Neuronal stem cell (in vitro differentiated cells): ENCODE measurements around the gene TAAR1.

Experiments used
- DNase-seq: peaks from one replicate; pipeline ENCODE4 v3.0.0-alpha.2; 2013; ENCODE audit warnings: low spot score
- H2AFZ ChIP-seq: one replicate; pipeline ENCODE4 v1.6.1; 2013; ENCODE audit warnings: mild to moderate bottlenecking, low read length, inconsistent platforms
- H2AK5ac ChIP-seq: 2 replicates; pipeline ENCODE4 v1.6.1; 2013; ENCODE audit warnings: low read depth, mild to moderate bottlenecking, inconsistent platforms, low read length, moderate library complexity, mixed read lengths
- H2BK120ac ChIP-seq: 2 replicates; pipeline ENCODE4 v1.6.1; 2013; ENCODE audit warnings: low read depth, mild to moderate bottlenecking, inconsistent platforms, low read length, moderate library complexity, mixed read lengths
- H2BK12ac ChIP-seq: one replicate; pipeline ENCODE4 v1.6.1; 2013; ENCODE audit warnings: low read length, inconsistent platforms
- H2BK15ac ChIP-seq: 2 replicates; pipeline ENCODE4 v1.6.1; 2013; ENCODE audit warnings: mild to moderate bottlenecking, low read length, inconsistent platforms, mixed read lengths
- H2BK5ac ChIP-seq: one replicate; pipeline ENCODE4 v1.6.1; 2013; ENCODE audit warnings: inconsistent platforms, mild to moderate bottlenecking, low read length, moderate library complexity
- H3K14ac ChIP-seq: one replicate; pipeline ENCODE4 v1.6.1; 2013; ENCODE audit warnings: low read length, inconsistent platforms
- H3K18ac ChIP-seq: 2 replicates; pipeline ENCODE4 v1.6.1; 2013; ENCODE audit warnings: low read length, inconsistent platforms
- H3K23ac ChIP-seq: 2 replicates; pipeline ENCODE4 v1.6.1; 2013; ENCODE audit warnings: low read depth, mild to moderate bottlenecking, mixed read lengths, low read length, inconsistent platforms; ENCODE audit not compliant: poor library complexity
- H3K27ac ChIP-seq: replicated peaks from 3 replicates; pipeline ENCODE4 v1.5.1; 2013; ENCODE audit warnings: low read length, inconsistent platforms
- H3K27me3 ChIP-seq, 3 experiments: 2 replicates each; pipeline ENCODE4 v1.6.1; 2013; ENCODE audit warnings: low read length in 3 of 3, mild to moderate bottlenecking in 2 of 3, inconsistent platforms in 1 of 3, low read depth in 1 of 3, mixed read lengths in 1 of 3, moderate library complexity in 1 of 3; ENCODE audit not compliant: control insufficient read depth in 3 of 3, insufficient read depth in 3 of 3
- H3K36me3 ChIP-seq, 2 donors: replicated peaks in 1 of 2; 2 replicates each; pipeline ENCODE4 v1.6.1; 2013; ENCODE audit warnings: low read length in 2 of 2; ENCODE audit not compliant: control insufficient read depth in 2 of 2, insufficient read depth in 2 of 2
- H3K4ac ChIP-seq: 2 replicates; pipeline ENCODE4 v1.6.1; 2013; ENCODE audit warnings: inconsistent platforms, mild to moderate bottlenecking, low read length, moderate library complexity
- H3K4me1 ChIP-seq, 2 donors: 1 replicate in 1 of 2; 2 replicates in 1 of 2; pipeline ENCODE4 v1.6.1; 2013; ENCODE audit warnings: low read length in 2 of 2, low read depth in 1 of 2; ENCODE audit not compliant: control insufficient read depth in 2 of 2, insufficient read depth in 1 of 2
- H3K4me2 ChIP-seq: one replicate; pipeline ENCODE4 v1.6.1; 2013; ENCODE audit warnings: mild to moderate bottlenecking, low read length, inconsistent platforms; ENCODE audit not compliant: insufficient read depth, poor library complexity, severe bottlenecking
- H3K4me3 ChIP-seq, 2 donors: 2 replicates each; pipeline ENCODE4 v1.5.1; 2013; ENCODE audit warnings: low read length in 2 of 2, mild to moderate bottlenecking in 2 of 2, inconsistent platforms in 1 of 2, moderate library complexity in 1 of 2
- H3K79me1 ChIP-seq: one replicate; pipeline ENCODE4 v1.6.1; 2013; ENCODE audit warnings: low read depth, mild to moderate bottlenecking, inconsistent platforms, low read length, moderate library complexity
- H3K9ac ChIP-seq: one replicate; pipeline ENCODE4 v1.6.1; 2013; ENCODE audit warnings: mild to moderate bottlenecking, low read depth, low read length, inconsistent platforms; ENCODE audit not compliant: poor library complexity
- H3K9me3 ChIP-seq, 2 donors: replicated peaks in 1 of 2; 2 replicates each; pipeline versions ENCODE3 to v1.6.1; 2013; ENCODE audit warnings: low read length in 2 of 2, mild to moderate bottlenecking in 2 of 2, inconsistent platforms in 1 of 2, low read depth in 1 of 2, mixed read lengths in 1 of 2, moderate library complexity in 1 of 2; ENCODE audit not compliant: control insufficient read depth in 2 of 2, insufficient read depth in 1 of 2
- H4K8ac ChIP-seq: one replicate; pipeline ENCODE4 v1.6.1; 2013; ENCODE audit warnings: low read depth, mild to moderate bottlenecking, inconsistent platforms, low read length, moderate library complexity
- H4K91ac ChIP-seq: one replicate; pipeline ENCODE4 v1.6.1; 2013; ENCODE audit warnings: low read length, low read depth, mild to moderate bottlenecking, inconsistent platforms; ENCODE audit not compliant: poor library complexity
- WGBS, 2 donors: extraction: QIAGEN DNeasy Blood & Tissue Kit; methylation state at CpG; one replicate each; pipeline ENCODE4 v1.1.7; 2013; ENCODE audit warnings: missing lambda C conversion rate in 2 of 2, mixed read lengths in 1 of 2; ENCODE audit not compliant: insufficient read length in 2 of 2, insufficient replicate concordance in 1 of 2; ENCODE audit errors: extremely low coverage in 2 of 2; 5-methylcytosine and 5-hydroxymethylcytosine counted together

TAAR1 gene

DNA sequence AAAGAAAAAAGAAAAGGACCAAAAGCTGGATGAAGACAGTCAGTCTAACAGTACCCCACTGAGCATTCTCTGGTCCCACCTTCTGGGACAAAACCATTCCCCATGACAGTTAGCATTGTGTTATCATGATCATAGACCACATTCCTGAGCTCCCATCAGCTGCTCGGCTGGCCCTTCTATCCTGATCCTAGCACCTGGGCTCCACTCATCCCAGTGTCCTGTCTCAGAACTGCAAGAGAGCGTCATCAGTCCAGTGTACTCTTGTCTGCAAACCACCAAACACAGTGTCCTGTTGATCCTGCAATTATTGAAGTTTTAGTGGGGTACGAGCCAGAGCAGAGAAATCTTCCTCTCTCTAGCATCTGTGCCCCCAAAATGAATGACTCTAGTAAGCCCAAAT, 16.0 kb upstream of the TAAR1 start:
- no peak for DNase-seq
- no CpG with 5 or more reads among the region's 3 CpGs for WGBS, 2 donors

DNA sequence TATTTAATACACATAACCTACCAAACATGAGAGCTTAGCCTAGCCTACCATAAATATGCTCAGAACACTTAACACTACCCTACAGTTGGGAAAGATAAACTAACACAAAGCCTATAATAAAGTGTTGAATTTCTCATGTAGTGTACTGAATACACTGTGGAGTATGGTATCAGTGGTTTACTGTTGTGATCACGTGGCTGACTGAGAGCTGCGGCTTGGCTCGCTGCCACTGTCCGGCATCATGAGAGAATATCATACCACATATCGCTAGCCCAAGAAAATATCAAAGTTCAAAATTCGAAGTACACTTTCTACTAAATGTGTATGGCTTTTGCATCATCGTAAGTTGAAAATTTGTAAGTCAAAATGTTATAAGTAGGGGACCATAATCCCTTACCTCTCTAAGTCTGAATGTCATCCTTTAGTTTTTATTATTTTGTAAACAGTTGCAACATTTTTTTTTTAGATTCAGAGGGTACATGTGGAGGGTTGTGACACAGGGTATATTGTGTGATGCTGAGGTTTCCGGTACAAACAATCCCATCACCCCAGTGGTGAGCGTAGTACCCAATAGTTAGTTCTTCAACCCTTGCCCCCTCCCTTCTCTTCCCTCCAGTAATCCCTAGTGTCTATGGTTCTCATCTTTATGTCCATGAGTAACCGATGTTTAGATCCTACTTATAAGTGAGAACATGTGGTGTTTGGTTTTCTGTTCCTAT, 14.6 kb upstream of the TAAR1 start:
- Histone ChIP-seq H4K91ac (no peak overlapping the region), H3K27ac (no peak overlapping the region), H3K23ac (no peak overlapping the region), H3K4me2 (no peak overlapping the region), H3K9ac (no peak overlapping the region), H3K9me3 (no peaks in the 10 kb centered on the region), H3K4me1 (no peaks in the 10 kb centered on the region), H4K8ac (no peak overlapping the region), H3K18ac (no peak overlapping the region), H3K27me3 (no peaks in the 10 kb centered on the region), H3K36me3 (no peaks in the 10 kb centered on the region), H3K14ac (no peak overlapping the region), H3K4ac (no peak overlapping the region), H2BK120ac (no peak overlapping the region), H2BK5ac (no peak overlapping the region), H2AK5ac (no peak overlapping the region), H2BK12ac (no peak overlapping the region), H3K4me3 (no peak overlapping the region), H3K79me1 (no peaks in the 10 kb centered on the region), H2BK15ac (no peak overlapping the region), H2AFZ (no peak overlapping the region)
- WGBS, 2 donors = no CpG with 5 or more reads among the region's 10 CpGs
- no peak for DNase-seq

More for the DNA sequence above, 16.0 kb upstream of the TAAR1 start:
- Histone ChIP-seq H2BK15ac (no peak overlapping the region), H3K79me1 (no peaks in the 10 kb centered on the region), H2BK5ac (no peak overlapping the region), H2BK12ac (no peak overlapping the region), H3K4me1 (no peaks in the 10 kb centered on the region), H3K36me3 (no peaks in the 10 kb centered on the region), H3K4me3 (no peak overlapping the region), H3K23ac (no peak overlapping the region), H2BK120ac (no peak overlapping the region), H4K8ac (no peak overlapping the region), H3K27me3 (no peaks in the 10 kb centered on the region), H2AK5ac (no peak overlapping the region), H3K4me2 (no peak overlapping the region), H2AFZ (no peak overlapping the region), H3K27ac (no peak overlapping the region), H3K9ac (no peak overlapping the region), H4K91ac (no peak overlapping the region), H3K4ac (no peak overlapping the region), H3K18ac (no peak overlapping the region), H3K14ac (no peak overlapping the region), H3K9me3 (no peaks in the 10 kb centered on the region)

DNA sequence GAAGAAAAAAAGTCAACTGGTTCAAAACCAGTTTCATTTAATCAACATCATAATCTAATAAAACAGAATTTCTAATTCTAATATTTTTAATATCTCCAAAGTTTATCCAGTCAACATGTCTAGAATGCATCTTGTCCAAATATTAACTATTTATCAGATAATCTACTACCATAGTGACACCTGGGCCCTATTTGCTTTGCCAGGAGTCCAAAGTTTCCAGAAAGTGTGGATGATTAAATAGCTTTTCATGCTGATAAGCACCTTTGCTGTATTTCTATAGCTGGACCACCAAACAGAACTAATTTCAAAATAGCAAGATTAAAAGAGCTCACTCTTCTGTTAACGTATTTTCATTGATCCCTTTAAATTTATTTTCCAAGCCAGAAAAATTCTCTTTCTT, 12.3 kb upstream of the TAAR1 start:
- H3K9me3 ChIP-seq = no peaks in the 10 kb centered on the region
- no peak overlapping the region for H2BK5ac ChIP-seq
- WGBS, 2 donors = no CpG with 5 or more reads among the region's 1 CpG
- H3K18ac ChIP-seq = no peak overlapping the region
- H3K79me1 ChIP-seq = no peaks in the 10 kb centered on the region
- no peak overlapping the region for H3K4ac ChIP-seq
- H2BK15ac ChIP-seq = no peak overlapping the region
- H2AK5ac ChIP-seq = no peak overlapping the region
- H2AFZ ChIP-seq = no peak overlapping the region
- H2BK120ac ChIP-seq = no peak overlapping the region
- no peak overlapping the region for H3K27ac ChIP-seq
- no peaks in the 10 kb centered on the region for H3K4me1 ChIP-seq
- H3K9ac ChIP-seq = no peak overlapping the region
- no peak for DNase-seq
- no peaks in the 10 kb centered on the region for H3K36me3 ChIP-seq
- no peak overlapping the region for H3K23ac ChIP-seq
- H4K8ac ChIP-seq = no peak overlapping the region
- H2BK12ac ChIP-seq = no peak overlapping the region
- H3K4me3 ChIP-seq = no peak overlapping the region
- no peaks in the 10 kb centered on the region for H3K27me3 ChIP-seq
- H3K14ac ChIP-seq = no peak overlapping the region
- H4K91ac ChIP-seq = no peak overlapping the region
- no peak overlapping the region for H3K4me2 ChIP-seq

DNA sequence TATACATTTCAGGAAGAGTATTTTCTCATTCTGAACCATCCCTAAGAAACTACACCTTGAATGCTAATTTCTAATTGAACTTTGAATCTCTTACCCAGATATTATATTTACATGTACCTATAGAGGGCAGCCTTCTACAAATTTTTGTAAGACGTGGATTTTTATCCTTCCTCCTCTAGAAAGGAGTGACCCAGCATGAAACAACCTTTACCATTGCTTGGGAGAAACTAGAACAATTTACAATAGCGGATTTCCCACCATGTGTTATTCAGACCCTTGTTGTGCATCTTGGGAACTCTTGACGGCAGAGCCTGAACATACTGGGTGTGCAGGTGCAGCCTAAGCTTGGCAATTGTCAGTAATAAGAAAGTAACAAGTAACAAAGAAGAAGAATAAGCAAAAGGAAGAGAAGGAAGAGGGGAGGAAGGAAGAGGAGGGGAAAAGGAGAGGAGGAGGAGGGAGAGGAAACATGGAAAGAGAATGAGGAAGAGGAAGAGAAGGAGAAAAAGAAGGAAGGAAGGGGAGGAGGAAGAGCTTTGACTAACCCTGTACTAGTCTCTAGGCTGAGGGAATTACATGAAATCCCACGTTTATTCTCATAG, 10.8 kb upstream of the TAAR1 start:
- no peak overlapping the region for H3K4ac ChIP-seq
- no peak overlapping the region for H2BK120ac ChIP-seq
- H2BK5ac ChIP-seq = no peak overlapping the region
- H3K18ac ChIP-seq = no peak overlapping the region
- no peak overlapping the region for H3K9ac ChIP-seq
- DNase-seq = no peak
- no peak overlapping the region for H2BK12ac ChIP-seq
- no peak overlapping the region for H3K14ac ChIP-seq
- H3K27ac ChIP-seq = no peak overlapping the region
- H3K36me3 ChIP-seq = no peaks in the 10 kb centered on the region
- H4K8ac ChIP-seq = no peak overlapping the region
- H3K23ac ChIP-seq = no peak overlapping the region
- no peak overlapping the region for H4K91ac ChIP-seq
- H3K4me3 ChIP-seq = no peak overlapping the region
- WGBS, 2 donors = no CpG with 5 or more reads among the region's 4 CpGs
- H3K4me2 ChIP-seq = no peak overlapping the region
- no peaks in the 10 kb centered on the region for H3K27me3 ChIP-seq
- no peaks in the 10 kb centered on the region for H3K79me1 ChIP-seq
- H2BK15ac ChIP-seq = no peak overlapping the region
- H3K4me1 ChIP-seq = no peaks in the 10 kb centered on the region
- no peaks in the 10 kb centered on the region for H3K9me3 ChIP-seq
- H2AFZ ChIP-seq = peak overlapping the region; percentile 56
- no peak overlapping the region for H2AK5ac ChIP-seq
